HG03097 (cell line): ENCODE results near the gene NCEH1.
A peak's percentile ranks its signal among the peaks of the same experiment; 100 is the strongest.
"Not testable (repeated sequence)": the region's sequence is repeated elsewhere in the genome, so short reads cannot be mapped to it uniquely, and the experiment has no call there.

ENCODE experiments used
- ATAC-seq: cut with Tn5 transposase; IDR thresholded peaks from one replicate; pipeline ENCODE4 v1.9.1; 2021; ENCODE audit not compliant: unreplicated experiment, low FRiP score

The NCEH1 gene

GRCh38 chr3:172617013-172617706 lies 93.7 kb downstream of the NCEH1 start:
- ATAC-seq: no peak

- no peak for ATAC-seq
These were observed 94.8 kb downstream of the NCEH1 start for GRCh38 chr3:172616031-172616461.

GRCh38 chr3:172615296-172615695 lies 95.6 kb downstream of the NCEH1 start:
- no peak for ATAC-seq

- ATAC-seq: no peak
These were observed 96.3 kb downstream of the NCEH1 start for GRCh38 chr3:172614340-172615274.

GRCh38 chr3:172613845-172614244 lies 97.0 kb downstream of the NCEH1 start:
- ATAC-seq: no peak

- ATAC-seq: no peak
These were observed 97.8 kb downstream of the NCEH1 start for GRCh38 chr3:172612871-172613678.

GRCh38 chr3:172609750-172610149 lies 101.1 kb downstream of the NCEH1 start:
- no peak for ATAC-seq

GRCh38 chr3:172608575-172608974 lies 102.3 kb downstream of the NCEH1 start:
- ATAC-seq: no peak

- no peak for ATAC-seq
These were observed 103.4 kb downstream of the NCEH1 start for GRCh38 chr3:172607305-172608121.

- no peak for ATAC-seq
These were observed 104.8 kb downstream of the NCEH1 start for GRCh38 chr3:172606021-172606420.

- ATAC-seq: no peak
These were observed 105.8 kb downstream of the NCEH1 start for GRCh38 chr3:172604895-172605646.

- ATAC-seq: no peak
These were observed 109.6 kb downstream of the NCEH1 start for GRCh38 chr3:172601066-172601832.

- ATAC-seq: no peak
These were observed 110.2 kb downstream of the NCEH1 start for GRCh38 chr3:172600644-172601065.

GRCh38 chr3:172598904-172599303 lies 112.0 kb downstream of the NCEH1 start:
- no peak for ATAC-seq

GRCh38 chr3:172596394-172596706 lies 114.5 kb downstream of the NCEH1 start:
- no peak for ATAC-seq

GRCh38 chr3:172595664-172596393 lies 115.0 kb downstream of the NCEH1 start:
- ATAC-seq: peak; percentile 36

GRCh38 chr3:172594900-172595663 lies 115.8 kb downstream of the NCEH1 start:
- not testable (repeated sequence) for ATAC-seq
